ENCODE results near the gene GPX4.

The GPX4 gene

DNA sequence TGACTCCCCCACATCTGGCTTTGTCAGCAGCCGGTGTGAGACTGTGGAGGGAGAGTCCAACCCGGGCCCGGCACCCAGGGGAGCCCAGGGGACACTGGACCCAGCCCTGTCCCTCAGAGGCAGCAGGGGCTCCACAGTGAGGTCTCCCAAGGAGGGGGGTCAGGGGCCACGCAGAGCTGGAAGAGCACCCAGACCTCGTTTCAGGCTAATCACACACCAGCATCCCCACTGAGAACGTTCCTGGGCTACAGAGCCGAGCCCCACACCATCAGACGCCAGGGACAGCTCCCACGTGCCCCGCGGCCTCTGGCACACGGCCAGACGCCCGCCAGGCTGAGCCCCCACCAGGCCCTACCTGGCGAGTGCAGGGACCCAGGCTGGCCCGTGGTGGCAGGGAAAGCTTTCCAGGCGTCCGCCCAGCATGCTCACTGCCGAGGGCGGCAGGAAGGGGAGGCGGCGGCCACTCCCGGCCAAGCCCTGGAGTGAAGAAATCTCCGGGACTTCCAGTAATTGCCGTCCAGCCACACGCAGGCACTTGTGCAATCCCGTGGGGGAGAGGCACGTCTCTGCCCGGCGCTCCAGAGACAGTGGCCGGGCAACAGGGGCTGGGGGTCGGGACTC lies 51.0 kb downstream of the GPX4 start:
- no peak overlapping the region for H3K27ac ChIP-seq (ENCODE audit: low read length)
- H2AFZ ChIP-seq (ENCODE audit: low read depth, low read length), result no peak overlapping the region
- H4K20me1 ChIP-seq (ENCODE audit: insufficient read depth, low read length), result peaks cover 54% of the 10 kb centered on the region
- H3K4me2 ChIP-seq (ENCODE audit: low read length), result no peak overlapping the region
- no peak overlapping the region for H3K9ac ChIP-seq (ENCODE audit: low read length)
- H3K9me3 ChIP-seq (ENCODE audit: insufficient read depth, low read length), result no peaks in the 10 kb centered on the region
- no peak for TF ChIP-seq EZH2phosphoT487 (IDR thresholded peaks at IDR 0.05; ENCODE audit: low read depth)
- TF ChIP-seq, protein P1, sequence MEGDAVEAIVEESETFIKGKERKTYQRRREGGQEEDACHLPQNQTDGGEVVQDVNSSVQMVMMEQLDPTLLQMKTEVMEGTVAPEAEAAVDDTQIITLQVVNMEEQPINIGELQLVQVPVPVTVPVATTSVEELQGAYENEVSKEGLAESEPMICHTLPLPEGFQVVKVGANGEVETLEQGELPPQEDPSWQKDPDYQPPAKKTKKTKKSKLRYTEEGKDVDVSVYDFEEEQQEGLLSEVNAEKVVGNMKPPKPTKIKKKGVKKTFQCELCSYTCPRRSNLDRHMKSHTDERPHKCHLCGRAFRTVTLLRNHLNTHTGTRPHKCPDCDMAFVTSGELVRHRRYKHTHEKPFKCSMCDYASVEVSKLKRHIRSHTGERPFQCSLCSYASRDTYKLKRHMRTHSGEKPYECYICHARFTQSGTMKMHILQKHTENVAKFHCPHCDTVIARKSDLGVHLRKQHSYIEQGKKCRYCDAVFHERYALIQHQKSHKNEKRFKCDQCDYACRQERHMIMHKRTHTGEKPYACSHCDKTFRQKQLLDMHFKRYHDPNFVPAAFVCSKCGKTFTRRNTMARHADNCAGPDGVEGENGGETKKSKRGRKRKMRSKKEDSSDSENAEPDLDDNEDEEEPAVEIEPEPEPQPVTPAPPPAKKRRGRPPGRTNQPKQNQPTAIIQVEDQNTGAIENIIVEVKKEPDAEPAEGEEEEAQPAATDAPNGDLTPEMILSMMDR (IDR thresholded peaks at IDR 0.05; ENCODE audit: low read depth, low read length), result no peak
- no peaks in the 10 kb centered on the region for H3K27me3 ChIP-seq (ENCODE audit: low read depth, low read length)
- no peak overlapping the region for H3K4me3 ChIP-seq (ENCODE audit: low read length)
- peaks cover 16% of the 10 kb centered on the region for H3K36me3 ChIP-seq (replicated peaks; ENCODE audit: low read depth, low read length)
- peaks cover 43% of the 10 kb centered on the region for H3K79me2 ChIP-seq (ENCODE audit: low read length)
- no peaks in the 10 kb centered on the region for H3K4me1 ChIP-seq (ENCODE audit: low read length)

DNA sequence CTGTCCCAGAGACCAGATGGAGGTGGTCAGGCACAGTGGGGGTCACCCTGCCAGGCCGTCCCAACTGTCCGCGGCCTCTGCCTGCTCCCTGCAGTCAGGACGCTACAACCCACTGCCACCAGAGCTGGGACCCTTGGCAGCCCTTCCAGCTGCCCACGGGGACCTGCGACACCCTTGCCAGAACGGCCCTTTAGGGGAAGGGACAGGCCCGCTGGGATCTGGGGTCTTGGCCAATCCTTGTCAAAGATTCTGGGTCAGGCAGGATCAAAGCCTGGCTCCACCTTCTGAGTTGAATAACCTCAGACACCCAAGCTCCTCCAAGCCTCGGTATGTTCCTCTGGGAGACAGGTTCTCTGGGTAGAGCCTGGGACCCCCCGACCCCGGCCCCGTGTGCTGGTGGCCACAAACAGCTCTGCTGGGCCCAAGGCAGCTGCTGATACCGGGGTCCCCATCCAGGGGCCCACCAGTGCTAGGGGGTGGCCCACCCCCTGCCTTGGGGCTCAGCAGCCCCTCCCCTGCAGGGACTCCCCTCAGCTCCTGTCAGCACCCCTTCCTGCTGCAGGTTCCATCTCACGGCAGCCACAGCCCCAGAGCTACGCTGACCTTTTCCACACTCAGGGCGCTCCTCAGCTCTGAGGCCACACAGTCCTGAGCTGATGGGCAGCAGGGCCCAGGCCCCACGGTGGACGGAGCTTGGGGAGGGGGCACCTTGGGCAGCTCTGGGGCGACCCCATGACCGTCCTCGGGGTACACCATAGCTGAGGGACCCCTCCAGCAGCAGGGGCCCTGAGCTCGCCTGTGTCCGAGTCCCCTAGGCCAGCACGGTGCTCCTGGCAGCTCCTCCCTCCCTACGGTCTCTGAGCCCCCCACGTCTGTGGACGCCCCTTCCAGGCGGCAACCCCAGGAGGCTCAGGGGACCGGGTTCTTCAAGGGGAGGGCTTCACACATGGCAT lies 51.8 kb downstream of the GPX4 start:
- Histone ChIP-seq H3K36me3 (replicated peaks; ENCODE audit: low read depth, low read length) (peaks cover 16% of the 10 kb centered on the region), H4K20me1 (ENCODE audit: insufficient read depth, low read length) (peaks cover 61% of the 10 kb centered on the region), H3K9me3 (ENCODE audit: insufficient read depth, low read length) (no peaks in the 10 kb centered on the region), H3K4me1 (ENCODE audit: low read length) (no peaks in the 10 kb centered on the region), H3K27ac (ENCODE audit: low read length) (no peak overlapping the region), H3K79me2 (ENCODE audit: low read length) (peaks cover 51% of the 10 kb centered on the region), H3K4me2 (ENCODE audit: low read length) (no peak overlapping the region), H2AFZ (ENCODE audit: low read depth, low read length) (no peak overlapping the region), H3K9ac (ENCODE audit: low read length) (no peak overlapping the region), H3K4me3 (ENCODE audit: low read length) (no peak overlapping the region), H3K27me3 (ENCODE audit: low read depth, low read length) (no peaks in the 10 kb centered on the region)
- TF ChIP-seq, protein P1 (IDR thresholded peaks at IDR 0.05; ENCODE audit: low read depth, low read length), result no peak
- no peak for TF ChIP-seq EZH2phosphoT487 (IDR thresholded peaks at IDR 0.05; ENCODE audit: low read depth)
